NCI-H2171 (cell line): ENCODE data around the gene MPHOSPH9.
"Not testable (repeated sequence)": the region's sequence is repeated elsewhere in the genome, so short reads cannot be mapped to it uniquely, and the experiment has no call there.

ENCODE experiments used
- DNase-seq: peaks from one replicate; lab custom pipeline; 2025; lab: John Stamatoyannopoulos, UW

Gene MPHOSPH9

GRCh38 chr12:123254853-123255446 is 22.0 kb upstream of the MPHOSPH9 start:
- no peak for DNase-seq

- no peak for DNase-seq
Measured at GRCh38 chr12:123253641-123254459, 20.9 kb upstream of the MPHOSPH9 start.

- peak; percentile 67 for DNase-seq
Measured at GRCh38 chr12:123252365-123252764, 19.4 kb upstream of the MPHOSPH9 start.

- no peak for DNase-seq
Measured at GRCh38 chr12:123251403-123252076, 18.6 kb upstream of the MPHOSPH9 start.

GRCh38 chr12:123250471-123251383 is 17.8 kb upstream of the MPHOSPH9 start:
- DNase-seq, result peak; percentile 91

GRCh38 chr12:123248996-123249741 is 16.2 kb upstream of the MPHOSPH9 start:
- not testable (repeated sequence) for DNase-seq

GRCh38 chr12:123248129-123248528 is 15.2 kb upstream of the MPHOSPH9 start:
- DNase-seq, result not testable (repeated sequence)

GRCh38 chr12:123245678-123246077 is 12.7 kb upstream of the MPHOSPH9 start:
- DNase-seq, result no peak

- DNase-seq, result no peak
Measured at GRCh38 chr12:123243671-123244262, 10.8 kb upstream of the MPHOSPH9 start.

- DNase-seq, result no peak
Measured at GRCh38 chr12:123242116-123242904, 9.4 kb upstream of the MPHOSPH9 start.

GRCh38 chr12:123238961-123239360 is 6.0 kb upstream of the MPHOSPH9 start:
- no peak for DNase-seq

- DNase-seq, result no peak
Measured at GRCh38 chr12:123238330-123238682, 5.4 kb upstream of the MPHOSPH9 start.

- DNase-seq, result peak; percentile 26
Measured at GRCh38 chr12:123237646-123238329, 4.8 kb upstream of the MPHOSPH9 start.

GRCh38 chr12:123233505-123234308 is 766 bp upstream of the MPHOSPH9 start:
- no peak for DNase-seq

- DNase-seq, result no peak
Measured at GRCh38 chr12:123232472-123232806, 502 bp downstream of the MPHOSPH9 start.

- no peak for DNase-seq
Measured at GRCh38 chr12:123231931-123232330, 1.0 kb downstream of the MPHOSPH9 start.

- DNase-seq, result no peak
Measured at GRCh38 chr12:123229051-123229450, 3.9 kb downstream of the MPHOSPH9 start.

GRCh38 chr12:123227581-123228258 is 5.2 kb downstream of the MPHOSPH9 start:
- DNase-seq, result no peak
